Liver (tissue), 9 donors: ENCODE measurements around the gene MYO9A. TPM values are rescaled to one million over a fixed set of nuclear protein-coding genes. Genes with fewer than 3 reads are reported as not detected.

ENCODE experiments used
- DNase-seq: peaks from one replicate; pipeline ENCODE4 v3.0.0-alpha.2; 2017; ENCODE audit warnings: low spot score
- H3K27ac ChIP-seq, 2 donors: one replicate each; pipeline ENCODE4 v1.7.0; 2013; ENCODE audit warnings: inconsistent platforms in 2 of 2, low read length in 2 of 2, control low read depth in 1 of 2, low read depth in 1 of 2, mild to moderate bottlenecking in 1 of 2
- H3K27me3 ChIP-seq, 4 donors: one replicate each; pipeline versions ENCODE4 v1.6.1 to v1.7.0; 2013; ENCODE audit warnings: low read length in 3 of 4, inconsistent platforms in 1 of 4, mild to moderate bottlenecking in 1 of 4, moderate library complexity in 1 of 4; ENCODE audit not compliant: control insufficient read depth in 4 of 4, insufficient read depth in 4 of 4
- H3K36me3 ChIP-seq, 4 donors: one replicate each; pipeline versions ENCODE4 v1.6.1 to v1.7.0; 2013; ENCODE audit warnings: low read length in 3 of 4, mild to moderate bottlenecking in 3 of 4, low read depth in 1 of 4, moderate library complexity in 1 of 4; ENCODE audit not compliant: control insufficient read depth in 4 of 4, insufficient read depth in 3 of 4
- H3K4me1 ChIP-seq, 4 donors: one replicate each; pipeline versions ENCODE4 v1.6.1 to v1.7.0; 2013; ENCODE audit warnings: low read length in 3 of 4, mild to moderate bottlenecking in 3 of 4, moderate library complexity in 1 of 4; ENCODE audit not compliant: control insufficient read depth in 4 of 4, insufficient read depth in 4 of 4
- H3K4me3 ChIP-seq, 3 donors: one replicate each; pipeline versions ENCODE4 v1.6.1 to v1.7.0; 2013; ENCODE audit warnings: low read length in 3 of 3, control low read depth in 1 of 3, low read depth in 1 of 3, mild to moderate bottlenecking in 1 of 3
- H3K9ac ChIP-seq, 2 donors: one replicate each; pipeline ENCODE4 v1.7.0; 2013; ENCODE audit warnings: low read length in 2 of 2, mild to moderate bottlenecking in 2 of 2, moderate library complexity in 2 of 2, control low read depth in 1 of 2, low read depth in 1 of 2
- H3K9me3 ChIP-seq, 4 donors: one replicate each; pipeline versions ENCODE4 v1.6.1 to v1.7.0; 2013; ENCODE audit warnings: low read length in 3 of 4; ENCODE audit not compliant: control insufficient read depth in 4 of 4
- ATF3 ChIP-seq: IDR thresholded peaks from 2 replicates; pipeline ENCODE4 v1.6.1; 2016; ENCODE audit warnings: antibody characterized with exemption
- CTCF ChIP-seq: fragments of 150-350 bp; IDR thresholded peaks from 2 replicates; pipeline ENCODE4 v1.5.1; 2017; ENCODE audit warnings: improper control_type of control experiment, low read depth, low read length; ENCODE audit not compliant: missing input control
- EGR1 ChIP-seq, 2 donors: IDR thresholded peaks; 2 replicates each; pipeline ENCODE4 v1.6.1; 2016 to 2018; ENCODE audit warnings: antibody characterized with exemption in 2 of 2, low read depth in 2 of 2
- FOXA1 ChIP-seq: IDR thresholded peaks from 2 replicates; pipeline ENCODE4 v1.6.1; 2016; ENCODE audit warnings: antibody characterized with exemption
- FOXA2 ChIP-seq: IDR thresholded peaks from 2 replicates; pipeline ENCODE4 v1.6.1; 2016; ENCODE audit warnings: antibody characterized with exemption
- GABPA ChIP-seq, 2 donors: IDR thresholded peaks in 1 of 2; conservative IDR thresholded peaks in 1 of 2; 2 replicates each; pipeline ENCODE4 v1.6.1; 2016; ENCODE audit warnings: antibody characterized with exemption in 2 of 2, mild to moderate bottlenecking in 1 of 2, moderate library complexity in 1 of 2
- HNF4A ChIP-seq, 2 donors: conservative IDR thresholded peaks; 2 replicates each; pipeline ENCODE4 v1.6.1; 2016; ENCODE audit warnings: antibody characterized with exemption in 2 of 2, mild to moderate bottlenecking in 2 of 2
- HNF4G ChIP-seq: IDR thresholded peaks from 2 replicates; pipeline ENCODE4 v1.6.1; 2016; ENCODE audit warnings: antibody characterized with exemption
- JUND ChIP-seq, 2 donors: IDR thresholded peaks; 2 replicates each; pipeline ENCODE4 v1.6.1; 2016; ENCODE audit warnings: antibody characterized with exemption in 2 of 2
- MAX ChIP-seq: IDR thresholded peaks from 2 replicates; pipeline ENCODE4 v1.6.1; 2016; ENCODE audit warnings: antibody characterized with exemption
- REST ChIP-seq: IDR thresholded peaks from 2 replicates; pipeline ENCODE4 v1.6.1; 2016; ENCODE audit warnings: antibody characterized with exemption, mild to moderate bottlenecking
- RXRA ChIP-seq, 2 donors: IDR thresholded peaks; 2 replicates each; pipeline ENCODE4 v1.6.1; 2017 to 2018; ENCODE audit warnings: antibody characterized with exemption in 2 of 2, mild to moderate bottlenecking in 1 of 2
- SP1 ChIP-seq: IDR thresholded peaks from 2 replicates; pipeline ENCODE4 v1.6.1; 2018; ENCODE audit warnings: antibody characterized with exemption, mild to moderate bottlenecking
- TAF1 ChIP-seq: conservative IDR thresholded peaks from 2 replicates; pipeline ENCODE4 v1.6.1; 2016; ENCODE audit warnings: antibody characterized with exemption, mild to moderate bottlenecking
- YY1 ChIP-seq: IDR thresholded peaks from 2 replicates; pipeline ENCODE4 v1.6.1; 2016; ENCODE audit warnings: antibody characterized with exemption, mild to moderate bottlenecking
- ZBTB33 ChIP-seq: IDR thresholded peaks from 2 replicates; pipeline ENCODE4 v1.6.1; 2016; ENCODE audit warnings: antibody characterized with exemption
- WGBS: extraction: QIAGEN DNeasy Blood & Tissue Kit; methylation state at CpG from one replicate; pipeline ENCODE4 v1.1.7; 2013; 5-methylcytosine and 5-hydroxymethylcytosine counted together
- polyA plus RNA-seq, 2 donors: library from polyadenylated mRNA; stranded (reverse) in 1 of 2; unstranded in 1 of 2; fragments of 200-250 nt in 1 of 2; fragments of >200 nt in 1 of 2; fragmentation: Nextera tagmentation in 1 of 2; extraction: Ambion mirVana in 1 of 2; gene quantifications; one replicate each; pipeline versions ENCODE4 v1.2.1 to v1.2.3, GENCODE V29; 2013 to 2015
- total RNA-seq, 2 donors: library from RNA; depleted of rRNA; stranded (reverse); fragments of >200 nt; gene quantifications; one replicate each; pipeline ENCODE4 v1.2.3, GENCODE V29; 2014
- donor health status: healthy.
- donor health status: healthy.
- donor health status: healthy.
- donor health status: healthy.
- donor health status: healthy.

MYO9A gene
- total and polyA plus RNA-seq, 4 donors: 1.4 to 14.9 (median 8.4) TPM

GRCh38 chr15:72154316-72154715 is 36.4 kb upstream of the MYO9A start:
- H3K36me3 ChIP-seq: no peaks in the 10 kb centered on the region
- H3K27me3 ChIP-seq: no peaks in the 10 kb centered on the region
- H3K4me1 ChIP-seq: peaks cover 0 to 16% (median 13%) of the 10 kb centered on the region in 4 donors
- DNase-seq: no peak
- no peaks in the 10 kb centered on the region for H3K9me3 ChIP-seq
- 95% methylated on average over 7 of the region's 7 CpGs for WGBS
- no peak overlapping the region for H3K27ac ChIP-seq
- TF ChIP-seq FOXA2 (no peak), GABPA (IDR thresholded peaks at IDR 0.05 in 1 of 2, conservative IDR thresholded peaks at IDR 0.05 in 1 of 2) (no peak), JUND (IDR thresholded peaks at IDR 0.05) (no peak), EGR1 (IDR thresholded peaks at IDR 0.05; ENCODE audit: low read depth in 2 of 2) (no peak), CTCF (no peak), HNF4A (conservative IDR thresholded peaks at IDR 0.05) (no peak), SP1 (no peak), MAX (no peak)
- H3K4me3 ChIP-seq: no peak overlapping the region
- no peak overlapping the region for H3K9ac ChIP-seq

- H3K27me3 ChIP-seq: no peaks in the 10 kb centered on the region
- no peak for TF ChIP-seq HNF4G
- no peak for TF ChIP-seq TAF1
- no peak for TF ChIP-seq RXRA (IDR thresholded peaks at IDR 0.05)
- TF ChIP-seq JUND (IDR thresholded peaks at IDR 0.05): no peak
- TF ChIP-seq YY1: no peak
- TF ChIP-seq FOXA1: no peak
- no peak for TF ChIP-seq ATF3
- no peak for TF ChIP-seq FOXA2
- no peak for TF ChIP-seq REST
- TF ChIP-seq ZBTB33: no peak
- TF ChIP-seq EGR1 (IDR thresholded peaks at IDR 0.05; ENCODE audit: low read depth in 2 of 2): no peak
- TF ChIP-seq SP1: no peak
- TF ChIP-seq CTCF: no peak
- H3K9ac ChIP-seq: no peak overlapping the region
- no peaks in the 10 kb centered on the region for H3K36me3 ChIP-seq
- H3K4me3 ChIP-seq: no peak overlapping the region
- H3K27ac ChIP-seq: no peak overlapping the region
- WGBS: 86% methylated on average over 5 of the region's 5 CpGs
- peaks cover 0 to 16% (median 13%) of the 10 kb centered on the region in 4 donors for H3K4me1 ChIP-seq
- no peaks in the 10 kb centered on the region for H3K9me3 ChIP-seq
- no peak for DNase-seq
Observed at GRCh38 chr15:72153269-72154000, 35.5 kb upstream of the MYO9A start.
